SHP77 (cell line): ENCODE measurements around the gene ZNF774.
"Not testable (repeated sequence)": the region's sequence is repeated elsewhere in the genome, so short reads cannot be mapped to it uniquely, and the experiment has no call there.

Experiments
- DNase-seq, 2 experiments: peaks; one replicate each; lab custom pipeline; 2025; lab: John Stamatoyannopoulos, UW

ZNF774 gene

DNA sequence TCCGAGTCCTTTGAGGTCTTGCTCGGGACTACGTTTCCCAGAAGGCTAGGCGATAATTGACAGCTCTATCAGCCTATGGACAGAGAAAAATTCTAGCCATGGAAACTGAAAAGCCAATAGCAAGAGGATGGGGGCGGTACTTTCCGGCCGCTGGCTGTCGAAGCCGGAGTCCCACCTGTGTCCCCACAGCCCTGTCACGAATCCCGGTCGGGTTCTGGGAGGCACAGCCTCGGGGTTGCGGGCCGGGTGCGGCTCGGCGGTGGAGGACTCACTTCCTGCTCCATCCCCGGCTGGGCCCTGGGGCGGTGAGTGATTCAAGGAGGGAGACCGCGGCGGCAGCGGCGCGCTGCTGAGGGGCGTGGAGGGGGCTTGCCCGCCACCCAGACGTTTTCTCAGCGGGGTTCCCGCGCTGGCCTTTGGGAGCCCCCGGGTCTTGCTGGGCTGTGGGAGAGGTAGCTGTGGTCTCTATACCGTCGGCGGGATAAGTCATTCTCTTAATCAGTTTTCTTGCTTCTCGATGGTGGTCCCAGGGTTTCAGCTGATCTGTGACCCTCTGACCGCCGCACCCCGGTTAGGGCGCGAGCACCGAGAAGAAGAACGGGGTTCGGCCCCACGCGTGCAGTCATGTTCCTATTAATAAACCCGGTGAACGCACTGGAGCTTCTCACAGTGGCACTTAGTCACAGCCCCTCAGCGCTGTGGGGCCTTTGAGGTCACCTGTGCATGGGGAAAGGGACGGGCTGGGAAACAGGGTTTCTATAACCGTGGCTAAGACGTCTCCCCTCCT lies at the start of gene ZNF774:
ZNF774 (plus strand) TSS at position 178 of the 787 bp plus-strand sequence. CDS start 2,377 bp downstream, outside the sequence.
- peak; percentile 94 to 95 for DNase-seq

DNA sequence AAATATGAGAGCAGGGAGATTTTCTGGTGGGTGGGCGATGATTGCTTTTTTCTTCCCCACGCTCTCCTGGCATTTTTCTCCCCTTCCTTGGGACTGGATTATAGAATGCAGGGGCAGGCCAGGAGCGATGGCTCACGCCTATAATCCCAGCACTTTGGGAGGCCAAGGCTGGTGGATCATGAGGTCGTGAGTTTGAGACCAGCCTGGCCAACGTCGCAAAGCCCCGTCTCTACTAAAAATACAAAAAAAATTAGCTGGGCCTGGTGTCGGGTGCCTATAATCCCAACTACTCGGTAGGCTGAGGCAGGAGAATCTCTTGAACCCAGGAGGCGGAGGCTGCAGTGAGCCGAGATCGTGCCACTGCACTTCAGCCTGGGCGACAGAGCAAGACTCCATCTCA lies 46.7 kb upstream of the ZNF774 start:
- not testable (repeated sequence) for DNase-seq

DNA sequence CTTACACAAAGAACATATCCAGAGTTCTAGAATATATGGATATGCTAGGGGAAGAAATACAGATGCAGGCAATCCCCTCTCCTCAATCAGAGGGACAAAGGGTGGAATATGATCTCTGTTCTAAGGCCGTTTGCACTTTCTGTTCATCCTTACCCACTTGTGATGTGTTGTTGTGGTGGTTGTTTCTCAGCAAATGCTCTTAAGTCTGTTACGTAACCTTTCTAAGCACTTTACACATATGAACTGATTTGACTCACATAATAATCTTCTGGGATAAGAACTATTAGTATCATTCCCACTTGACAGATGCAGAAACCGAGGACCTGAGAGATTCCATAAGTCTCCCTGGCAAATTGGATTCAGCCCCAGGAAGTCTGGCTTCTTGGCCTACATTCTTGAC lies 46.2 kb upstream of the ZNF774 start:
- no peak for DNase-seq

DNA sequence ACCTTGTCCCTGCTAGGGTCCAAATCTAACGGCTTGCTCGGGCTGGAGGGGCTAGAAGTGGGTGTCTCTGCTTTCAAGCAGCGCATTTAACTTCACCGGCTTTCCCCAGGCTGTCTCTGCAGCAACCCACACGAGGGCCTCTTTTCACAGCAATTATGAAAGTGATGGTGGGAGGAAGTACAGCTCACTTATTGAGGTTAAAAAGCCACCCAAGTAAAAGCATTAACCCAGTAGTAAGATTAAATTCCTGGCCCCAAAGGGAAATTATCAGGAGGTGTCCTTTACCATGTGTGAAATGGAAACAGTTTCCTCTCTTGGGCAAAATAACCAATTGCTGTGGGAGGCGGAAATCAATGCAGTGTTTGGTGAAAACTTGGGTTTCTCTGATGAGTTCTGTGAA lies 45.5 kb upstream of the ZNF774 start:
- no peak for DNase-seq

DNA sequence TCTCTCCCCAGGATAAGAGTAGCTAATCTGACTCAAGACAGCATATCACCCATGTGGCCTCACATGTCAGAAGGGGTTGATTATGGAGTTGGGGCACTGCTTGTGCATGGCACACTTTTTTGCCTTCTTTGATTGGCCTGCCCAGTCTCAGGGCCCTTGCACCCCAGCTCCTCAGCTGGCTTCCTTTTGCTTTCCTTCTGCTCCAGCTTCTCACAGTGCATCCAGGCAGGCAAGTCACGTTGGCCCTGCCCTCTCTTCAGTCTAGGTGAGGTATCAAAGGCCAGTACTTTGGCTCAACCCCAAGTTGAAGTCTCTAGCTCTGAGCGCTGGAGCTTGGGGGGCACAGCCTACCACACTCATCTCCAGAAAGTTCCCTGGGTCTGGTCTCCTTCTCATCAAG lies 44.4 kb upstream of the ZNF774 start:
- DNase-seq = no peak

DNA sequence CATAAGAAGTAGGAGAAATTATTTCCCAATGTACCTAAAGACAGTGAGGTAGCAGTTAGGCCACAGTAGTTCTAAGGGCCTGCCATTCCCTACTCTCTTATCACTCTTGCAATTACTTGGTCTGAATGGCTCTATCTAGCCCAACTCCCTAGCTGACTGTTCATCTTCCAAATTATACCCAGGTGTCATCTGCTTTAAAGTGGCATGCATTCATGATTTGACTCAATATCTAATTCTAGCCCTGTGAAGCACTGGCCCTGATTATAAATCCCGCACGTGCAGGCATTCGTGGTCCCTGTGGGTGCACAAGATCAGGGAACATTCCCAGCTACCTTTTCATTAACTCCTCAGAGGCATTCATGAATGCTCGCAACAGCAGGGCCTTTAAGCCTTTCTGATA lies 43.1 kb upstream of the ZNF774 start:
- no peak for DNase-seq

DNA sequence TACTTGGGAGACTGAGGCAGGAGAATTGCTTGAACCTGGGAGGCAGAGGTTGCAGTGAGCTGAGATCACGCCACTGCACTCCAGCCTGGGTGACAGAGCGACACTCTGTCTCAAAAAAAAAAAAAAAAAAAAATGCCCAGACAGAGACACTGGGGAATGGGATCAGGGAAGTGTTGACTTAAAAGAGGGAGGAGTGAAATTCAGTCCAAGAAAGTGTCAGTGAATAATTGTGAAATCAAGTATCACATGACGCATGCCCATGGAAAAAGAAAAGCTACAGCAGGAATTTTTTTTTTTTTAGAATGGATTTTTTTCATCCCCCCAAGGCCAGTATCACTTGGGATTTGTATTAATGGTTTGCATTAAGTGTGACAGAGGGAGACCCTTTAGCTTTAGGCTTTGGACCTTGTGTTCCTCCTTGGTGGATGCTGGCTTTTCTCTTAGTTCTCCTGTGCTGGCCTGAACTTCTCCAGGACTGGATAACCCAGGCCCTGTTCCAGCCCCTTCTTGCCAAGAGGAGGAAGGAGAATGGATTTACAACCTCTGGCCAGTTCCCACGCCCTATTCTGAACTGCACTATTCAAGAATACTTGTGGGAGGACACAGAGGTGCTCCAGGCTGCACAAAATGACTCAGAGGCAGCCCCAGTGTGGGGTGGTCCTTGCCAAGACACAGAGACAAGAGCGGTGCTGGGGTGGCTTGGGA lies 36.7 kb upstream of the ZNF774 start:
- DNase-seq = no peak

DNA sequence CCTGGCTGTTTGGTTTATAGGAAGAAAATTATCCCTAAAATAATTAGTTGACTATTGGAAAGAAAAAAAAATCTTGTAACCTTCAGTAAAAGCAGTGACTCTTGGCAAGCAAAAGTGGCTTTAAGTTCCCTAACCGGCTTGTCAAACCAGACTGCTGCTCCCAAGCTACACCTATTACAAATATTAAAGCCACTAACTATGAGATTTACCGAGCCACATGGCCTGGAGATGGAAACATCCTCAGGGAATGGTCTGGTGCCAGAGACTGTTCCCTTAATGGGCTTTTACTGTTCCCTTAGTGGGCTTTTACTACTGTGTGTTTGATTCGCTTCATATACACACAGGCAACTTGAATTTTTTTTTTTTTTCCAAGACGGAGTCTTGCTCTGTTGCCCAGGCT lies 35.9 kb upstream of the ZNF774 start:
- DNase-seq = no peak

DNA sequence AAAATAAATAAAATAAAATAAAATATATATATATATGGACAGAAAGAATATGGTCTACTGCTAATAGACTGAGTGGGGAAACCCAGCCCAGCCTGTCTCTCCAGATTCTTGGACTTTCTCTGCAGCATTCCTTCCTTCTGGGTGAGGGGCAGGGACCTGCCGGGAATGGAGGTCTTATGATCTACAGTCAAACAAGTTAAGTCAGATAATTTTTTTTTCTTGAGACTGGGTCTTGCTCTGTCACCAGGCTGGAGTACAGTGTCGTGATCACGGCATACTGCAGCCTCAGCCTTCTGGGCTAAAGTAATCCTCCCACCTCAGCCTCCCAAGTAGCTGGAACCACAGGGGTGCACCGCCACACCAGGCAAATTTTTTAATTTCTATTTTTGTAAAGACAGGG lies 33.5 kb upstream of the ZNF774 start:
- no peak for DNase-seq

DNA sequence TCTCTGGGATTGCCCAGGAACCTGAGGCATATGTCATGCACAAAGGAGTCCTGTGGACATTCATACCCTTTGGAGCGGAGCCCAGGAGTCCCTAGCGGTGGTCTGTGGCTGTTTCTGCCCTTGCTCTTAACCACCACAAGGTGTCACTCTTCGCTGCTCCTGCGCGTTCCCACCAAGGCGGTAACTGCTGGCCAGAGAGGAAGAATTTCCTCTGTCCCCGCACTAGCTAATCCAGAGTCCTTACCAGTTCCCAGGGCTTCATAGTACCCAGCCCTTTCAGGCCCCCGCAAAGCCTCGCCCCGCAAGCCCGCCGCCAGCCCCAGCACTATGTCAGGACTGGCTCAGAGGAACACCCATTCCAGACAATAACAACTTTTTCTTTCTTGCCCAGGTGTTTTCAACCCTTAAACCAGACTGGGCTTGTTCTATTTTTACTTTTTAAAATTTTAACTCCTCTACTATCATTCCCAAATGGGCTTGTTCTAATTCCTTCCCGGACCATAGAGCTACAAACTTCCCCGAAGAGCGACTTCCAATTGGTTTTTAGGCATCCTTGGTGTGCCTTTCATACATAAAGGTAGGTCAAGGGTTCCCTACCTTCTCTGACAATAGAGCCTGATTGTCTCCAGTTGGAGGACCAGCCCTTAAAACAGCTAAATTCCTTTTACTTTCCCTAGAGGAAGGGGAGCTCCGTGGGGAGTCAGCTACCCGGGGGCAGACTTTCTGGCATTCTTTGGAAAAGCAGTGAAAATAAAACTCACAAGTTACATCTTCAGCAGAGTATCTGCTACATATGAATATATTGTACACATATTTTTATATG lies 31.8 kb upstream of the ZNF774 start:
- DNase-seq = peak; percentile 79 to 81

DNA sequence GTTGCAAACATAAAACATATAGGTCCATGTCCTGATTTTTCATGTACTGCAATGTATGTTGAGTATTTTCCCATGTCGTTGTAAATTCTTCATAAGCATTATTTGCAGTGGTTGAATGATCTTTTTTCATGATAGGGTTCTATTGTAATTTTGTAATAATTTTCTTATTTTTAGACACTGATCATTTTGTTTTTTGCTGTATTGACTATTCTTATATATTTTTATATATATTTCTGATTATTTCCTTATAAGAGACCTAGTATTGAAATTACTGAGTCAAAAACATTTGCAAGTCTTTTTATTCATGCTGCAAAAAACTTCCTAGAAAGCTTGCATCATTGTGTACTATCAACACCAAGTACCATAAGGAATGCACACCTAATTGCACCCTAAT lies 31.2 kb upstream of the ZNF774 start:
- DNase-seq = no peak

DNA sequence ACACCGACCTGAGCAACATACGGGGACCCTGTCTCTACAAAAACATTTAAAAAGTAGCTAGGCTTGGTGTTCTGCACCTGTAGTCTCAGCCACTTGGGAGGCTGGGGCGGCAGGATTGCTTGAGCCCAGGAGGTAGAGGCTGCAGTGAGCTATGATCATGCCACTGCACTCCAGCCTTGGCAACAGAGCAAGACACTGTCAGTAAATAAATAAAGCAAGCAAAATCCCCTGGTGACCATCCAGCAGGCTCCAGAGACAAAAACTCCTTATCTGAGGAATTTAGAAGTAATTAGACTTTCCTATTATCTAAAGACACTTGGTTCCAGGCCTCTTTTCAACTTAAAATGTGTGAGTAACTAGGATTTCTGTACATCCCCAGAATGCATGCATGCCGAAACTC lies 29.5 kb upstream of the ZNF774 start:
- no peak for DNase-seq

DNA sequence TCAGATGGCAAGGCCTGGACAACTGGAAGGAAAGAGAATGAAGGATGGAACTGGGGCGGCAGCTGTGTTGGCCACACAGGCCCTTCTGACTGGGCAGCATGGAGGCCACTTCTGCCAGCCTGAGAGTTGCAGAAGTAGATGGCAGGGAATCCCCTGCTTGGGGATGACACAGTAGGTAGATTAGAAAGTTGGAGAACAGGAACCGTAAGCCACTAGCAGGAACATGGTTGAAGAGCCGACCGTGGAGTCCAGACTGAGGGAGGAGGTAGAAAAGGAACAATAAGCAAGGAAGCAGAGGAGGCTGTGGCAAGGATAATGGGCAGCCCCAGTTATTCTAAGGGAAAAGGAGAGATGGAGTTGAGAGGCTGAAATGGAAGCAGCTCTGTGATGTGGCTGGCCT lies 26.4 kb upstream of the ZNF774 start:
- no peak for DNase-seq

DNA sequence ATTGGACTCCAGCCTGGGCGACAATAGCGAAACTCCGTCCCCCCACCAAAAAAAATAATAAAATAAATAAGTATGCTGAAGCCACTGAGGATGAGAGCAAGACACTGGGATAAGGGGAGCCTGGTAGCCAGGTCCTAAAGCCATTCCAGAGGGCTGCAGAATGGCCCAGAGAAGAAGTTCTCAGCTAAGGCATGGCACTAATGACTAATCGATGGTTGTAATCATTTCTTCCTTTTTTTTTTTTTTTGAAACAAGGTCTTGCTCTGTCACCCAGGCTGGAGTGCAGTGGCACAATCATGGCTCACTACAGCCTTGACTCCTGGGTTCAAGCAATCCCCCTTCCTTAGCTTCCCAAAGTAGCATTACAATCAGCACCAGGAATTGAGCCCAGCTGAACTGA lies 25.6 kb upstream of the ZNF774 start:
- no peak for DNase-seq

DNA sequence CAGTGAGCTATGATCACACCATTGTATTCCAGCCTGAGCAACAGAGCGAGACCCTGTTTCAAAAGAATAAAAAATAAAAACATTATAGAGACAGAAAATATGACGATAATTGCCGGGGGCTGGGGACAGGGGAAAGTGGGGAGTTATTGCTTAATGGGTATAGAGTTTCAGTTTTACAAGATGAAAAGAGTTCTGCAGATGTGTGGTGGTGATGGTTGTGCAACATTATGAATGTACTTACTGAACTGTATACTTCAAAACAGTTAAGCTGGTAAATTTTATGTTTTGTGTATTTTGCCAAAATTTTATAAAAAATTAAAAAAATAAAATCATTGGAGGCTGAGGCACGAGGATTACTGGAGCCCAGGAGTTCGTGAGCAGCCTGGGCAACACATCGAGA lies 24.8 kb upstream of the ZNF774 start:
- DNase-seq = no peak

DNA sequence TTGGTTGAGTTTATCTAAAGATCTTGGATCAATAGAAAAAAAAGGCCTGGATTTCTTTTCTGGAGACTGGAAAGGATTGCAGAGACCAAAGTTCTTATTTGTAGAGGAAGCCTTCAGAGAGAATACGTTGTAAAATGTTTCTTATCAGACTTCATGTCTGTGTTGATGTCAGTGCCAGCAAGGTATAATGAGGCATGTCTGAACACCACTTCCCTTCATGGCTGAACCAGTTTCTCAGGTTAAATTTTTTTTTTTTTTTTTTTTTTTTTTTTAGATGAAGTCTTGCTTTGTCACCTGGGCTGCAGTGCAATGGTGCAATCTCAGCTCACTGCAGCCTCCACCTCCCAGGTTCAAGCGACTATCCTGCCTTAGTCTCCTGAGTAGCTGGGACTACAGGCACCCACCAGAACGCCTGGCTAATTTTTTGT lies 17.8 kb upstream of the ZNF774 start:
- no peak for DNase-seq

DNA sequence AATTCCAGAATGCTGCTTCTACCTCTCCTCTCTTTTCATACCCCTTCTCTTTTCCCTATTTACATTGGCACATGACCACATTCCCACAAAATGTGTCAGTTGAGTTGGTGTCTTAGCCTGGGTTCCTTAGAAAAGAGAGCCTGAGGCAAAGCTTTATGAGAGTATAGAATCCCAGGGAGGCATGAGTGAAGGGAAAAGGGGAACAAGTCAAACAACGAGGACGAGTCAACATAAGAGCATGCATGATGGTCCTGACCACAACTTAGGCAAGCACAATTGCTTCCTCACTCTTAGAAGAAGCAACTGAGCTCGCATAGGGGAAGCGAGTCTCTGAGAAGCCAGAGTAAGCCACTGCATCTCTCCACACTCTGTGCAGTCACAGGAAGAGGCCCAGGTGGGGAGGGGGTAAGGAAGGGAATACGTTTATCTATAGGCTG lies 15.4 kb upstream of the ZNF774 start:
- DNase-seq = no peak

DNA sequence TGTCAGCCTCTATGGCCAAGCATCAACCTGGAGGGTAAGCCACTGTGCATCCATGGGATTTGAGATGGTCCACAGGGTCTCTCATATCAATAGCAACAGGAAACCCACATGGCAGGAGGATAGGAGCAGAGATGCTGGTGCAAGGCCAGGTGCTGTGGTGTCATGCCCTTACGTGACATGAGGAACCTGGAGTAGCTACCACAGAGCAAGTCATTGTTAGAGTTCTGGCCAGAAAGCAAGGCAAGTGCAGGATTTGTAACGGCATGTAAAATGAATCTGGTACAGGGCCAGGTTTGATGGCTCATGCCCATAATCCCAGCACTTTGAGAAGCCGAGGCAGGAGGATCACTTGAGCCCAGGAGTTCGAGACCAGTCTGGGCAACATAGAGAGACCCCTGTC lies 14.8 kb upstream of the ZNF774 start:
- no peak for DNase-seq

DNA sequence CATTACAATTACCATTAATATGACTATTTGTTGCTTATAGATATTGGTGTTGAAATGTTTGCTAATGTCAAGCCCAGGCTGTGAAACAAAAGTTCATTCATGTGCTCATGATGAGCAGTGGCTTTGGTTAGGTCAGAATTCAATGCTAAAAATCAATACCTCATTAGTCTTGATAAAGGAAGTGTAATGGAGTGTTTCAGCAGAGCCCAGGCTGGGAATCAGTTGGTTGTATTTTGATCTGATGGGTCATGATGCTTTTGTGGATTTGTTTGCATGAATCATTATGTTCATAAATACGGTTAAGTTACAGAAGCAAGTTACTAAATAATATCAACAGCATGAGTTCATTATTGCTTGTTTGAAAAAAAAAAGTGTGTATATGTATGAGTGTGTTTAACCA lies 13.6 kb upstream of the ZNF774 start:
- no peak for DNase-seq

DNA sequence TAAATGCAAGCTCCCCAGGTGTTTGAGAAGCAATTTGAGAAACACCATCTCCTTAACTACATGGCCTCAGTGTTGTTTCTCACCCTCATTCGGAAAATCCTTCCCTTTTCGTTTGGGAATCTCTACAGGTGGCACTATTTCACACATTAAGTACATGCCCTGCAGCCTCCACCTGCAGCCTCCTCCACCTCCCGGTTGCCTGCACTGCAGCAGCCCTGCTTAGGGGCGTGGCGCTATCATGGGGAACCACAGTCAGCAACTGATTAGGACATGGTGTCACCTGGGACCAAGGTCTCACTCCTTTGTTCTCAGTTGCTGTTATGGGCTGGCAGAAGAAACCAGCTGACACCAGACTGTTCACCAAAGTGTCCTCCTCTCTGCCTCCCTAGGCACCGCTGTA lies 11.7 kb upstream of the ZNF774 start:
- DNase-seq = peak in 1 of 2 experiments; percentile 1

DNA sequence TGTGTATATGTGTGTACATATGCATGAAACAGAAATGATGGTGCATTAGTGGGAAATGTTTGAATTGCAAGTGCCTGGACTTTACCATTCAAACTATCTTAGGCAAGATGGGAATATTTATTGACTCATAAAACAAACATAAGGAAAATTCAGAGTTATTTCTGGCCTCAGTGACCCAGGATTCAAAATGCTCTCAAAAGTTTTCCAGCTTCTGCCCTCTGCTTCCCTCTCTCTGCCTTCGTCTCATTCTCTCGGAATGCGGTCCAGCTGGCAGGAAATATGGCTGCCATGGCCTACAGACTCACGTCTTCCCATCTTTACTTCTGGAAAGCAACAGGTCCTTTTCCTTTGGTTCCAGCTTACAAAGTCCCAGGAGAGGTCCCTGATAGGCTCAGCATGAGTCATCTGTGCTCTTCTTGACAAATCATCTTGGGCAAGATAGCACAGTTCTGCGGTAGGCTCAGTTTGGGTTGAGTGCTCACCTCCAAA lies 8.7 kb upstream of the ZNF774 start:
- no peak for DNase-seq

DNA sequence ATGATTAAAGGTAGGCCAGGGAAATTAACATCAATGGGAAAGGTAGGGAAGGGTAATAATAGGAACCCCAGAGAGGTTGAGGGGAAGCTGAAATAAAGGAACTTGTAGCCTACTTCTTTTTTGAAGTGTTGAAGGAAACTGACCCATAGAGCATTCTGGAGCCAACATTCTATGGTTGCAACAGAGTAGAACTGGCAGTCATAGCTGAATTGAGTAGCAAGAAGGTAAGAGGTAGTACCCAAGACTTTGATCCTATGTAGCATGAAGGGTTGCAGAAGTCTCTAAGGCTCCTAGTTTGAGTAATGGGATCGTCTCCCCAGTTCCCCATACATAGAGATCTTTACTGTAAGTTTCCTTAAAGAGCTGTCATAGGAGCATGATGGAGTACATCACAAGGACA lies 7.4 kb upstream of the ZNF774 start:
- DNase-seq = no peak

DNA sequence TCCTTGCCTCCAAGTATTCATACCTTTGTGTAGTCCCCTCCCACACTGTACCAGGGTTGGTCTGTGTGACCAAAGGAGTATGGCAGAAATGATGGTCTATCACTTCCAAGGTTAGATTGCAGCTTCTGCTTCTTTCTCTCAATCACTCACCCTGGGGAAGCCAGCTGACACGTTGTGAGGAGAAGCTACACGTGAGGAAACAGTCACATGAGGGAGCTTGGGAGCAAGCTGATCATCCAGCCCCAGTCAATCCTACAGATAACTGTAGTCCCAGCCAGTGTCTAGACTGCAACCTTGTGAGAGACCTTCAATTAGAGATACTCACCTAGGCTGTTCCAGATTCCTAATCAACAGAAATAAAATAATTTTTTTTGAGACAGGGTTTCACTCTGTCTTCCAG lies 6.2 kb upstream of the ZNF774 start:
- DNase-seq = no peak
